GM12878 (cell line): ENCODE measurements around the gene KLHL8. TPM values are rescaled to one million over a fixed set of nuclear protein-coding genes. Genes with fewer than 3 reads are reported as not detected.

Experiments used
- BACH1 ChIP-seq: fragments of 450-650 bp; IDR thresholded peaks from 2 replicates; pipeline ENCODE4 v1.6.1; 2017; ENCODE audit warnings: mild to moderate bottlenecking, borderline replicate concordance
- BCLAF1 ChIP-seq: fragments of 450-650 bp; IDR thresholded peaks from 2 replicates; pipeline ENCODE4 v1.6.1; 2017; ENCODE audit warnings: antibody characterized with exemption, mild to moderate bottlenecking, moderate library complexity
- CHD4 ChIP-seq: fragments of 200-600 bp; sonication (generic); IDR thresholded peaks from 2 replicates; pipeline ENCODE4 v1.6.1; 2016; ENCODE audit warnings: mild to moderate bottlenecking
- EED ChIP-seq: sonication (generic); IDR thresholded peaks from 2 replicates; pipeline ENCODE4 v1.6.1; 2016; ENCODE audit warnings: antibody characterized with exemption, low read depth
- JUND ChIP-seq: IDR thresholded peaks from 2 replicates; pipeline ENCODE4 v1.6.1; 2012; ENCODE audit warnings: low read depth, mild to moderate bottlenecking, low read length, improper control_type of control experiment, moderate library complexity
- LARP7 ChIP-seq: fragments of 450-650 bp; IDR thresholded peaks from 2 replicates; pipeline ENCODE4 v1.6.1; 2017; ENCODE audit warnings: mild to moderate bottlenecking
- MXI1 ChIP-seq: fragments of 150-350 bp; IDR thresholded peaks from 2 replicates; pipeline ENCODE4 v1.6.1; 2011; ENCODE audit warnings: low read depth, mild to moderate bottlenecking, inconsistent platforms, low read length, improper control_type of control experiment
- MYC ChIP-seq: IDR thresholded peaks from 2 replicates; pipeline ENCODE4 v1.6.1; 2011; ENCODE audit warnings: mild to moderate bottlenecking, low read length, moderate library complexity, inconsistent platforms; ENCODE audit not compliant: insufficient read depth, insufficient replicate concordance, insufficient read length, severe bottlenecking
- NBN ChIP-seq: fragments of 450-650 bp; IDR thresholded peaks from 2 replicates; pipeline ENCODE4 v1.6.1; 2016
- NR2C2 ChIP-seq: IDR thresholded peaks from 2 replicates; pipeline ENCODE4 v1.6.1; 2011; ENCODE audit warnings: borderline replicate concordance, low read depth; ENCODE audit not compliant: control insufficient read depth, insufficient read length
- PAX5 ChIP-seq: IDR thresholded peaks from 2 replicates; pipeline ENCODE4 v1.6.1; 2011; ENCODE audit warnings: low read depth, low read length, borderline replicate concordance
- SIN3A ChIP-seq: IDR thresholded peaks from 2 replicates; pipeline ENCODE4 v1.6.1; 2012; ENCODE audit warnings: low read depth, low read length, improper control_type of control experiment
- SIX5 ChIP-seq: IDR thresholded peaks from 2 replicates; pipeline ENCODE4 v1.6.1; 2011; ENCODE audit warnings: mild to moderate bottlenecking, low read depth, low read length, moderate library complexity; ENCODE audit not compliant: severe bottlenecking
- SMC3 ChIP-seq: IDR thresholded peaks from 2 replicates; pipeline ENCODE4 v1.6.1; 2011; ENCODE audit warnings: low read length, improper control_type of control experiment, borderline replicate concordance
- SPI1 ChIP-seq: IDR thresholded peaks from 2 replicates; pipeline ENCODE4 v1.6.1; 2011; ENCODE audit warnings: low read depth, mild to moderate bottlenecking, low read length, moderate library complexity, borderline replicate concordance; ENCODE audit not compliant: insufficient read depth
- STAT3 ChIP-seq: IDR thresholded peaks from 2 replicates; pipeline ENCODE4 v1.6.1; 2011; ENCODE audit warnings: low read depth, low read length, improper control_type of control experiment
- SUPT20H ChIP-seq: IDR thresholded peaks from 2 replicates; pipeline ENCODE4 v1.6.1; 2011; ENCODE audit warnings: low read depth, mild to moderate bottlenecking, low read length, moderate library complexity, borderline replicate concordance; ENCODE audit not compliant: control insufficient read depth
- TARDBP ChIP-seq: IDR thresholded peaks from 2 replicates; pipeline ENCODE4 v1.6.1; 2016; ENCODE audit warnings: borderline replicate concordance
- TBL1XR1 ChIP-seq: IDR thresholded peaks from 2 replicates; pipeline ENCODE4 v1.6.1; 2012; ENCODE audit warnings: low read depth, low read length, improper control_type of control experiment
- WRNIP1 ChIP-seq: IDR thresholded peaks from 2 replicates; pipeline ENCODE4 v1.6.1; 2011; ENCODE audit warnings: low read depth, low read length, improper control_type of control experiment, borderline replicate concordance
- ZBTB4 ChIP-seq: fragments of 450-650 bp; formaldehyde crosslinking; IDR thresholded peaks from 2 replicates; pipeline ENCODE4 v1.4.0; 2022; ENCODE audit warnings: mild to moderate bottlenecking, moderate library complexity
- ZNF622 ChIP-seq: fragments of 450-650 bp; IDR thresholded peaks from 2 replicates; pipeline ENCODE4 v1.6.1; 2017; ENCODE audit warnings: mild to moderate bottlenecking, inconsistent platforms
- ZSCAN29 ChIP-seq: fragments of 450-650 bp; IDR thresholded peaks from 2 replicates; pipeline ENCODE4 v1.6.1; 2017; ENCODE audit warnings: mild to moderate bottlenecking, moderate library complexity
- polyA plus RNA-seq, 11 experiments: library from polyadenylated mRNA; depleted of rRNA in 4 of 11; unstranded in 6 of 11; stranded (reverse) in 5 of 11; fragments of >200 nt; fragmentation: Nextera tagmentation in 4 of 11; fragmentation: Illumina TruSeq in 1 of 11; extraction: Ambion mirVana in 4 of 11; extraction: Trizol in 1 of 11; gene quantifications; 1 replicate in 1 of 11; 2 replicates in 10 of 11; pipeline versions ENCODE4 v1.2.1 to v1.2.3, GENCODE V29; 2011 to 2016; ENCODE audit warnings: inconsistent platforms in 2 of 11, missing spikeins in 2 of 11, low read depth in 1 of 11
- total RNA-seq, 4 experiments: library from RNA; depleted of rRNA in 3 of 4; stranded (reverse); fragments of >200 nt in 3 of 4; fragmentation: Illumina TruSeq in 1 of 4; extraction: Trizol in 1 of 4; gene quantifications; 2 replicates each; pipeline versions ENCODE4 v1.2.1 to v1.2.3, GENCODE V29; 2013 to 2021
- TF ChIP-seq, protein P1 (sequence below): fragments of 450-650 bp; IDR thresholded peaks from 2 replicates; pipeline ENCODE4 v1.6.1; 2017; ENCODE audit warnings: mild to moderate bottlenecking

KLHL8 gene
- total and polyA plus RNA-seq, 10 of the 15 experiments (the other 5 are each of a cell fraction or from before 2014, with no cell fraction given): 4.5 to 13.1 (median 9.0) TPM

DNA sequence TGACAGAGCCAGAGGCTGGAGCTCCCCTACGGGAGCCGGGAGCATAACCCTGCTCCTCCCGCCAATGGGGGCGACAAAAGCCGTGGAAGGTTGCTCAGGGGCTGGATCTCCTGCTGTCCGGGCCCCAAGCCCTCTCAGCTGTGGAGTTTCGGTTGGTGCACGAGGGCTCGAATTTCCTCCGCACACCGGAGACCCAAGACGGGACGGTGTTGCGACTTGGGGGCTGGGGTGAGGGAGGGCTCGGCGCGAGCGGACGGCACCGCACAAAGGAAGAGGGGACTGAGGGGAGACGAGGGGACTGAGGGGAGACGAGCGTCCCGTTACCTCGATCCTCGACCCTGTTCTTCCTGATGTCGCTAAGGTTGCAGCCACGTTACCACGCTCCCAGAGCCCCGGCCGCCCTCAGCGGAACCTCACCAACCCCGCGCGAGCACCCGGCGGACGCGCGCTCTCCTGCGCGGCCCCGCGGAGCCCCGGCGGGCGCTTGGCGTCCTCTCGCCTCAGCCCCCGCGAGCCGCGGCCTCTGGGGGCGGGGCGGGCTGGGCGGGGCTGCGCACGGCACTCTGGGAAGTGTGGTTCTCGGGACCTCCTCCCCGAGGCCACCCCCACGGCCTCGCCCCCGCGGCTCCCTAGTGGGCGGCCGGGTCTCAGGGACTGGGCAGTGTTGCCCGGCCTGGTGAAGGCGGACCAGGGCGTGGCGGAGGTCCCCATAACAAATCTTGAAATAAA is at the start of gene KLHL8 (continued):
- peak; percentile 70; the same call in 1 of the 2 replicates for TF ChIP-seq MXI1
- no peak for TF ChIP-seq WRNIP1
- TF ChIP-seq STAT3: no peak
- no peak; the same call in 1 of the 2 replicates for TF ChIP-seq PAX5
- TF ChIP-seq, protein P1, sequence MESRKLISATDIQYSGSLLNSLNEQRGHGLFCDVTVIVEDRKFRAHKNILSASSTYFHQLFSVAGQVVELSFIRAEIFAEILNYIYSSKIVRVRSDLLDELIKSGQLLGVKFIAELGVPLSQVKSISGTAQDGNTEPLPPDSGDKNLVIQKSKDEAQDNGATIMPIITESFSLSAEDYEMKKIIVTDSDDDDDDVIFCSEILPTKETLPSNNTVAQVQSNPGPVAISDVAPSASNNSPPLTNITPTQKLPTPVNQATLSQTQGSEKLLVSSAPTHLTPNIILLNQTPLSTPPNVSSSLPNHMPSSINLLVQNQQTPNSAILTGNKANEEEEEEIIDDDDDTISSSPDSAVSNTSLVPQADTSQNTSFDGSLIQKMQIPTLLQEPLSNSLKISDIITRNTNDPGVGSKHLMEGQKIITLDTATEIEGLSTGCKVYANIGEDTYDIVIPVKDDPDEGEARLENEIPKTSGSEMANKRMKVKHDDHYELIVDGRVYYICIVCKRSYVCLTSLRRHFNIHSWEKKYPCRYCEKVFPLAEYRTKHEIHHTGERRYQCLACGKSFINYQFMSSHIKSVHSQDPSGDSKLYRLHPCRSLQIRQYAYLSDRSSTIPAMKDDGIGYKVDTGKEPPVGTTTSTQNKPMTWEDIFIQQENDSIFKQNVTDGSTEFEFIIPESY: no peak
- no peak for TF ChIP-seq JUND
- TF ChIP-seq SMC3: no peak
- no peak for TF ChIP-seq EED
- no peak for TF ChIP-seq TARDBP
- TF ChIP-seq BCLAF1: no peak
- no peak for TF ChIP-seq SIN3A
- no peak for TF ChIP-seq NR2C2
- TF ChIP-seq CHD4: no peak
- TF ChIP-seq ZSCAN29: no peak
- no peak for TF ChIP-seq TBL1XR1
- peak; percentile 82 for TF ChIP-seq MYC
- TF ChIP-seq LARP7: peak; percentile 56; the same call in 1 of the 2 replicates
- TF ChIP-seq ZBTB4 (CRISPR knock-in tag): no peak
- TF ChIP-seq SUPT20H: no peak
- peak; percentile 70 for TF ChIP-seq NBN
- TF ChIP-seq ZNF622: no peak
- TF ChIP-seq SPI1: no peak
- peak; percentile 69 for TF ChIP-seq SIX5
- peak; percentile 62 for TF ChIP-seq BACH1
